Kidney epithelial cell (primary cell): Measurements from ENCODE around the gene HIF1A. TPM values are rescaled to one million over a fixed set of nuclear protein-coding genes. Genes with fewer than 3 reads are reported as not detected.
"Not testable (repeated sequence)": the region's sequence is repeated elsewhere in the genome, so short reads cannot be mapped to it uniquely, and the experiment has no call there.

Experiments used
- DNase-seq: peaks from one replicate; pipeline ENCODE4 v3.0.0-alpha.2; 2010; ENCODE audit warnings: low read depth
- H3K27me3 ChIP-seq: 2 replicates; pipeline ENCODE4 v1.6.0; 2011; ENCODE audit warnings: low read length; ENCODE audit not compliant: control insufficient read depth, insufficient read depth
- H3K36me3 ChIP-seq: 2 replicates; pipeline ENCODE4 v1.5.1; 2011; ENCODE audit warnings: low read length; ENCODE audit not compliant: control insufficient read depth, insufficient read depth
- H3K4me3 ChIP-seq: 2 replicates; pipeline ENCODE4 v1.5.1; 2011; ENCODE audit warnings: low read depth, mild to moderate bottlenecking, control low read depth, low read length
- CTCF ChIP-seq: IDR thresholded peaks from 2 replicates; pipeline ENCODE4 v1.5.1; 2011; ENCODE audit warnings: mild to moderate bottlenecking, moderate library complexity, low read length, control low read depth, inconsistent platforms; ENCODE audit not compliant: insufficient read depth, poor library complexity, severe bottlenecking
- total RNA-seq: library from RNA; depleted of rRNA; stranded (reverse); fragments of >200 nt; gene quantifications from 2 replicates; pipeline ENCODE4 v1.2.3, GENCODE V29; 2015

The HIF1A gene
- total RNA-seq, 1 donor from 2014 or later, result 307 TPM

DNA sequence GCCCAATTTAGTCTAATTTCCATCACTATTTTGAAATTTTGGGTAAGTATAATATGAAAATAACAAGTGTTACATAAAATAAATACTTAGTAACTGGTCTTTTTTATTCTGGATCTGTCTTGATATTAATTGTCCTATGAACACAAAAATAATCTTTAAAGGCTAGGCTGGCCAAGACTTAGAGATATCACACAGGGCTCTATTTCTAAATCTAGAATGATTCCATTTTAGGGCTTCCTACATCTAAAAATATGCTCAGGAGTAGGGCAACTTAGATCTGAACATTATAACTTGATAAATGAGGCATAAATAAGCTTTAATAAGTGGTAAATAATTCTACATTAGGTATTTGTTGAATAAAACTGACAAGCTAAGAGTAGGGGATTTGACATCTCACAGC, 43.8 kb downstream of the HIF1A start:
- no peaks in the 10 kb centered on the region for H3K27me3 ChIP-seq

GRCh38 chr14:61742371-61742770, 47.1 kb downstream of the HIF1A start:
- no peaks in the 10 kb centered on the region for H3K27me3 ChIP-seq
- peaks cover 1% of the 10 kb centered on the region for H3K36me3 ChIP-seq
- no peak for DNase-seq
- no peak overlapping the region for H3K4me3 ChIP-seq
- TF ChIP-seq CTCF, result no peak

More for the DNA sequence above, 43.8 kb downstream of the HIF1A start:
- no peak for TF ChIP-seq CTCF
- Histone ChIP-seq H3K36me3 (peaks cover 3% of the 10 kb centered on the region), H3K4me3 (no peak overlapping the region)
- DNase-seq, result no peak

DNA sequence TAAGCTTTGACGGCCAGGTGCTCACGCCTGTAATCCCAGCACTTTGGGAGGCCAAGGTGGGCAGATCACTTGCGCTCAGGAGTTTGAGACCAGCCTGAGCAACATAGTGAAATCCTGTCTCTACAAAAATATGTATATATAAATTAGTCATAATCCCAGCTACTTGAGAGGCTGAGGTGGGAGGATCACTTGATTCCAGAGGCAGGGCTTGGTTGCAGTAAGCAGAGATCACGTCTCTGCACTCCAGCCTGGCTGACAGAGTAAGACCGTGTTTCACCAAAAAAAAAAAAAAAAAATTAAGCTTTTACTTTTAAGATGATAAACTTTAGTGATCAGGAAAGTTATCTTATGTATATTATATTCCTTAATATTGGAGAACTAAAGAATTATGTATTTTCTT, 48.9 kb downstream of the HIF1A start:
- Histone ChIP-seq H3K36me3 (peaks cover 1% of the 10 kb centered on the region), H3K27me3 (no peaks in the 10 kb centered on the region), H3K4me3 (no peak overlapping the region)
- no peak for TF ChIP-seq CTCF
- DNase-seq, result no peak

DNA sequence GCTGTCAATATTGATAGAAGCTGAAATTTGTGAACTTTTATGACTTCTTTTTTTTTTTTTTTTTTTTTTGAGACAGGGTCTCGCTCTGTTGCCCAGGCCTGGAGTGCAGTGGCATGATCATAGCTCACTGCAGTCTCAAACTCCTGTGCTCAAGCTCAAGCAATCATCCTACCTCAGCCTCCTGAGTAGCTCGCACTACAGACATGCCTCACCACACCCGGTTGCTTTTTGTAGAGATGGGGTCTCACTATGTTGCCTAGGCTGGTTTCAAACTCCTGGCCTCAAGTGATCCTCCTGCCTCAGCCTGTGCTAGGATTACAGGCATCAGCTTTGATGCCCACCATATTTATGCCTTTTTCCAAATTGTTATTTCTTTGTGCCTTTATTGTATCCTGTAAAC, 51.0 kb downstream of the HIF1A start:
- H3K4me3 ChIP-seq, H3K27me3 ChIP-seq, DNase-seq, H3K36me3 ChIP-seq: not testable (repeated sequence)

DNA sequence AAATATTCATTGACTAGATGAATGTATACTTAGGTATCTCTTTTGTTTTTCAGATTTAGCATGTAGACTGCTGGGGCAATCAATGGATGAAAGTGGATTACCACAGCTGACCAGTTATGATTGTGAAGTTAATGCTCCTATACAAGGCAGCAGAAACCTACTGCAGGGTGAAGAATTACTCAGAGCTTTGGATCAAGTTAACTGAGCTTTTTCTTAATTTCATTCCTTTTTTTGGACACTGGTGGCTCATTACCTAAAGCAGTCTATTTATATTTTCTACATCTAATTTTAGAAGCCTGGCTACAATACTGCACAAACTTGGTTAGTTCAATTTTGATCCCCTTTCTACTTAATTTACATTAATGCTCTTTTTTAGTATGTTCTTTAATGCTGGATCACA, 51.6 kb downstream of the HIF1A start:
- Histone ChIP-seq H3K27me3 (no peaks in the 10 kb centered on the region), H3K36me3 (no peaks in the 10 kb centered on the region), H3K4me3 (no peak overlapping the region)
- DNase-seq, result no peak
- TF ChIP-seq CTCF, result no peak

- Histone ChIP-seq H3K36me3 (no peaks in the 10 kb centered on the region), H3K27me3 (no peaks in the 10 kb centered on the region), H3K4me3 (no peak overlapping the region)
- DNase-seq, result no peak
- TF ChIP-seq CTCF, result no peak
These were observed 52.0 kb downstream of the HIF1A start for GRCh38 chr14:61747342-61747741.
